Measurements from ENCODE around the gene ASAP3. TPM values are rescaled to one million over a fixed set of nuclear protein-coding genes. Genes with fewer than 3 reads are reported as not detected.

ASAP3 gene
- total and polyA plus RNA-seq, 4 donors, result 7.0 to 93.9 (median 21.1) TPM

- intact Hi-C loops (cut with DNase I), result loop anchor here (5.0 kb wide), 1 partner anchor 60 kb away; the partner anchor contains the start of gene ASAP3 (in 2 of the 2)
- H3K27ac ChIP-seq (ENCODE audit: low read depth in 1 of 2, low read length in 2 of 2), result peak overlapping the region; percentile 2 to 87
- H3K27me3 ChIP-seq (ENCODE audit: control insufficient read depth in 1 of 2, insufficient read depth in 2 of 2, low read length in 1 of 2), result no peaks in the 10 kb centered on the region
- no peaks in the 10 kb centered on the region for H3K36me3 ChIP-seq (ENCODE audit: control insufficient read depth in 1 of 2, insufficient read depth in 2 of 2, low read length in 1 of 2)
- DNase-seq (peak; percentile 91 to 92), ATAC-seq (ENCODE audit: low FRiP score) (peak; percentile 70)
- H3K9me3 ChIP-seq (ENCODE audit: control insufficient read depth, low read length), result no peaks in the 10 kb centered on the region
- 3% methylated on average over 15 of the region's 15 CpGs for WGBS, 2 donors
- H3K4me3 ChIP-seq (ENCODE audit: low read length in 2 of 2), result no peak overlapping the region
- H3K4me1 ChIP-seq (ENCODE audit: control insufficient read depth in 1 of 2, insufficient read depth in 2 of 2, low read length in 2 of 2), result no peaks in the 10 kb centered on the region
Observed at GRCh38 chr1:23422241-23422877, 61.6 kb downstream of the ASAP3 start.

GRCh38 chr1:23421753-23422240 lies 62.2 kb downstream of the ASAP3 start:
- DNase-seq, result no peak
- no peaks in the 10 kb centered on the region for H3K9me3 ChIP-seq (ENCODE audit: control insufficient read depth, low read length)
- peak overlapping the region; percentile 2 to 87 for H3K27ac ChIP-seq (ENCODE audit: low read depth in 1 of 2, low read length in 2 of 2)
- 26 to 28% methylated on average over 6 of the region's 6 CpGs for WGBS, 2 donors
- H3K4me1 ChIP-seq (ENCODE audit: control insufficient read depth in 1 of 2, insufficient read depth in 2 of 2, low read length in 2 of 2), result no peaks in the 10 kb centered on the region
- no peak overlapping the region for H3K4me3 ChIP-seq (ENCODE audit: low read length in 2 of 2)
- intact Hi-C loops (cut with DNase I), result loop anchor here (5.0 kb wide), 1 partner anchor 61 kb away; the partner anchor contains the start of gene ASAP3 (in 2 of the 2)
- no peak for ATAC-seq (ENCODE audit: low FRiP score)
- H3K27me3 ChIP-seq (ENCODE audit: control insufficient read depth in 1 of 2, insufficient read depth in 2 of 2, low read length in 1 of 2), result no peaks in the 10 kb centered on the region
- peaks cover 0 to 3% of the 10 kb centered on the region in 2 donors for H3K36me3 ChIP-seq (ENCODE audit: control insufficient read depth in 1 of 2, insufficient read depth in 2 of 2, low read length in 1 of 2)

GRCh38 chr1:23421343-23421742 lies 62.6 kb downstream of the ASAP3 start:
- no peaks in the 10 kb centered on the region for H3K9me3 ChIP-seq (ENCODE audit: control insufficient read depth, low read length)
- H3K27ac ChIP-seq (ENCODE audit: low read depth in 1 of 2, low read length in 2 of 2), result no peak overlapping the region
- no peaks in the 10 kb centered on the region for H3K27me3 ChIP-seq (ENCODE audit: control insufficient read depth in 1 of 2, insufficient read depth in 2 of 2, low read length in 1 of 2)
- intact Hi-C loops (cut with DNase I), result loop anchor here (5.0 kb wide), 1 partner anchor 61 kb away; the partner anchor contains the start of gene ASAP3 (in 2 of the 2)
- DNase-seq (no peak), ATAC-seq (ENCODE audit: low FRiP score) (no peak)
- H3K4me1 ChIP-seq (ENCODE audit: control insufficient read depth in 1 of 2, insufficient read depth in 2 of 2, low read length in 2 of 2), result no peaks in the 10 kb centered on the region
- 57 to 63% methylated on average over 3 of the region's 3 CpGs for WGBS, 2 donors
- peaks cover 0 to 5% of the 10 kb centered on the region in 2 donors for H3K36me3 ChIP-seq (ENCODE audit: control insufficient read depth in 1 of 2, insufficient read depth in 2 of 2, low read length in 1 of 2)
- H3K4me3 ChIP-seq (ENCODE audit: low read length in 2 of 2), result no peak overlapping the region

- DNase-seq, result no peak
- no peak overlapping the region for H3K4me3 ChIP-seq (ENCODE audit: low read length in 2 of 2)
- intact Hi-C loops (cut with DNase I), result loop anchor here (5.0 kb wide), 1 partner anchor 62 kb away; the partner anchor contains the start of gene ASAP3 (in 2 of the 2)
- H3K4me1 ChIP-seq (ENCODE audit: control insufficient read depth in 1 of 2, insufficient read depth in 2 of 2, low read length in 2 of 2), result no peaks in the 10 kb centered on the region
- 56 to 78% methylated on average over 3 of the region's 3 CpGs for WGBS, 2 donors
- no peaks in the 10 kb centered on the region for H3K9me3 ChIP-seq (ENCODE audit: control insufficient read depth, low read length)
- H3K27me3 ChIP-seq (ENCODE audit: control insufficient read depth in 1 of 2, insufficient read depth in 2 of 2, low read length in 1 of 2), result no peaks in the 10 kb centered on the region
- ATAC-seq (ENCODE audit: low FRiP score), result no peak
- peaks cover 0 to 5% of the 10 kb centered on the region in 2 donors for H3K36me3 ChIP-seq (ENCODE audit: control insufficient read depth in 1 of 2, insufficient read depth in 2 of 2, low read length in 1 of 2)
- H3K27ac ChIP-seq (ENCODE audit: low read depth in 1 of 2, low read length in 2 of 2), result no peak overlapping the region
Observed at GRCh38 chr1:23420778-23421177, 63.2 kb downstream of the ASAP3 start.

GRCh38 chr1:23419180-23419579 lies 64.8 kb downstream of the ASAP3 start:
- no peak for ATAC-seq (ENCODE audit: low FRiP score)
- intact Hi-C loops (cut with DNase I), result no loop called here
- WGBS, 2 donors, result 71 to 75% methylated on average over 6 of the region's 6 CpGs
- H3K4me3 ChIP-seq (ENCODE audit: low read length in 2 of 2), result no peak overlapping the region
- peaks cover 0 to 5% of the 10 kb centered on the region in 2 donors for H3K36me3 ChIP-seq (ENCODE audit: control insufficient read depth in 1 of 2, insufficient read depth in 2 of 2, low read length in 1 of 2)
- H3K27ac ChIP-seq (ENCODE audit: low read depth in 1 of 2, low read length in 2 of 2), result no peak overlapping the region
- no peak for DNase-seq
- no peaks in the 10 kb centered on the region for H3K27me3 ChIP-seq (ENCODE audit: control insufficient read depth in 1 of 2, insufficient read depth in 2 of 2, low read length in 1 of 2)
- H3K4me1 ChIP-seq (ENCODE audit: control insufficient read depth in 1 of 2, insufficient read depth in 2 of 2, low read length in 2 of 2), result no peaks in the 10 kb centered on the region
- no peaks in the 10 kb centered on the region for H3K9me3 ChIP-seq (ENCODE audit: control insufficient read depth, low read length)

GRCh38 chr1:23417570-23417969 lies 66.4 kb downstream of the ASAP3 start:
- H3K4me3 ChIP-seq (ENCODE audit: low read length in 2 of 2), result no peak overlapping the region
- no peaks in the 10 kb centered on the region for H3K4me1 ChIP-seq (ENCODE audit: control insufficient read depth in 1 of 2, insufficient read depth in 2 of 2, low read length in 2 of 2)
- DNase-seq, result no peak
- H3K27me3 ChIP-seq (ENCODE audit: control insufficient read depth in 1 of 2, insufficient read depth in 2 of 2, low read length in 1 of 2), result no peaks in the 10 kb centered on the region
- peaks cover 0 to 5% of the 10 kb centered on the region in 2 donors for H3K36me3 ChIP-seq (ENCODE audit: control insufficient read depth in 1 of 2, insufficient read depth in 2 of 2, low read length in 1 of 2)
- ATAC-seq (ENCODE audit: low FRiP score), result no peak
- intact Hi-C loops (cut with DNase I), result no loop called here
- H3K27ac ChIP-seq (ENCODE audit: low read depth in 1 of 2, low read length in 2 of 2), result no peak overlapping the region
- 22 to 32% methylated on average over 3 of the region's 3 CpGs for WGBS, 2 donors
- no peaks in the 10 kb centered on the region for H3K9me3 ChIP-seq (ENCODE audit: control insufficient read depth, low read length)

- WGBS, 2 donors, result 81 to 83% methylated on average over 4 of the region's 4 CpGs
- Histone ChIP-seq H3K27ac (ENCODE audit: low read depth in 1 of 2, low read length in 2 of 2) (no peak overlapping the region), H3K9me3 (ENCODE audit: control insufficient read depth, low read length) (no peaks in the 10 kb centered on the region), H3K27me3 (ENCODE audit: control insufficient read depth in 1 of 2, insufficient read depth in 2 of 2, low read length in 1 of 2) (no peaks in the 10 kb centered on the region), H3K36me3 (ENCODE audit: control insufficient read depth in 1 of 2, insufficient read depth in 2 of 2, low read length in 1 of 2) (peaks cover 0 to 5% of the 10 kb centered on the region in 2 donors), H3K4me1 (ENCODE audit: control insufficient read depth in 1 of 2, insufficient read depth in 2 of 2, low read length in 2 of 2) (no peaks in the 10 kb centered on the region), H3K4me3 (ENCODE audit: low read length in 2 of 2) (no peak overlapping the region)
- ATAC-seq (ENCODE audit: low FRiP score) (no peak), DNase-seq (no peak)
- intact Hi-C loops (cut with DNase I), result no loop called here
Observed at GRCh38 chr1:23416964-23417363, 67.0 kb downstream of the ASAP3 start.

GRCh38 chr1:23408797-23409290 lies 75.1 kb downstream of the ASAP3 start:
- Histone ChIP-seq H3K27ac (ENCODE audit: low read depth in 1 of 2, low read length in 2 of 2) (no peak overlapping the region), H3K36me3 (ENCODE audit: control insufficient read depth in 1 of 2, insufficient read depth in 2 of 2, low read length in 1 of 2) (peaks cover 0 to 5% of the 10 kb centered on the region in 2 donors), H3K4me3 (ENCODE audit: low read length in 2 of 2) (no peak overlapping the region), H3K4me1 (ENCODE audit: control insufficient read depth in 1 of 2, insufficient read depth in 2 of 2, low read length in 2 of 2) (peaks cover 0 to 2% of the 10 kb centered on the region in 2 donors), H3K27me3 (ENCODE audit: control insufficient read depth in 1 of 2, insufficient read depth in 2 of 2, low read length in 1 of 2) (no peaks in the 10 kb centered on the region), H3K9me3 (ENCODE audit: control insufficient read depth, low read length) (no peaks in the 10 kb centered on the region)
- DNase-seq, result no peak
- 80 to 85% methylated on average over 7 of the region's 7 CpGs for WGBS, 2 donors
- ATAC-seq (ENCODE audit: low FRiP score), result no peak
- intact Hi-C loops (cut with DNase I), result loop anchor here in 1 of 2 donors (10.0 kb wide), 1 partner anchor 64 kb away; the partner anchor contains the start of gene HNRNPR
